K562 (cell line): ENCODE data around the gene FAM32A. TPM values are rescaled to one million over a fixed set of nuclear protein-coding genes. Genes with fewer than 3 reads are reported as not detected.
A peak's percentile ranks its signal among the peaks of the same experiment; 100 is the strongest.

Source experiments
- CHD2 ChIP-seq: IDR thresholded peaks from 2 replicates; pipeline ENCODE4 v1.6.1; 2011; ENCODE audit warnings: low read depth, low read length
- CUX1 ChIP-seq: fragments of 200-800 bp; sonication (Bioruptor generic); IDR thresholded peaks from 2 replicates; pipeline ENCODE4 v1.6.1; 2016; ENCODE audit warnings: missing genetic modification characterization, missing compliant biosample characterization
- DMBX1 ChIP-seq: fragments of 250-450 bp; sonication (Bioruptor Pico); IDR thresholded peaks from 2 replicates; pipeline ENCODE4 v1.8.0; 2022; ENCODE audit warnings: inconsistent platforms, mild to moderate bottlenecking, moderate library complexity, borderline replicate concordance
- E4F1 ChIP-seq: fragments of 250-450 bp; sonication (Bioruptor Pico); IDR thresholded peaks from 2 replicates; pipeline ENCODE4 v1.5.0; 2021; ENCODE audit warnings: mild to moderate bottlenecking, borderline replicate concordance
- EWSR1 ChIP-seq: fragments of 450-650 bp; IDR thresholded peaks from 2 replicates; pipeline ENCODE4 v1.6.1; 2018; ENCODE audit warnings: borderline replicate concordance, mild to moderate bottlenecking, low read depth, moderate library complexity; ENCODE audit not compliant: partially characterized antibody
- HMGXB4 ChIP-seq: sonication (generic); formaldehyde crosslinking; IDR thresholded peaks from 2 replicates; pipeline ENCODE4 v1.8.1; 2023; ENCODE audit warnings: mild to moderate bottlenecking, missing genetic modification reagents
- HNRNPH1 ChIP-seq: fragments of 200-400 bp; formaldehyde crosslinking; optimal IDR thresholded peaks from 2 replicates; pipeline ENCODE3; 2017; ENCODE audit warnings: low read depth, mild to moderate bottlenecking, low read length, moderate library complexity
- LARP7 ChIP-seq: fragments of 450-650 bp; IDR thresholded peaks from 2 replicates; pipeline ENCODE4 v1.6.1; 2016
- LCOR ChIP-seq: sonication (generic); formaldehyde crosslinking; IDR thresholded peaks from 2 replicates; pipeline ENCODE4 v1.8.0; 2022; ENCODE audit warnings: mild to moderate bottlenecking, missing genetic modification reagents
- MTA2 ChIP-seq: fragments of 450-650 bp; IDR thresholded peaks from 2 replicates; pipeline ENCODE4 v1.6.1; 2016; ENCODE audit warnings: low read depth
- NFE2L1 ChIP-seq: fragments of 450-650 bp; IDR thresholded peaks from 2 replicates; pipeline ENCODE4 v1.6.1; 2016; ENCODE audit warnings: missing genetic modification characterization, low read depth, mild to moderate bottlenecking, missing compliant biosample characterization, moderate library complexity, borderline replicate concordance
- PHB ChIP-seq: fragments of 250-450 bp; sonication (Bioruptor Pico); IDR thresholded peaks from 2 replicates; pipeline ENCODE4 v1.5.0; 2021
- SIN3B ChIP-seq: fragments of 450-650 bp; IDR thresholded peaks from 2 replicates; pipeline ENCODE4 v1.6.1; 2017; ENCODE audit warnings: low read depth, mild to moderate bottlenecking, moderate library complexity
- ZNF232 ChIP-seq: sonication (generic); formaldehyde crosslinking; IDR thresholded peaks from 2 replicates; pipeline ENCODE4 v1.8.0; 2022; ENCODE audit warnings: mild to moderate bottlenecking, missing genetic modification reagents
- polyA plus RNA-seq, 8 experiments: library from polyadenylated mRNA; depleted of rRNA in 4 of 8; stranded (reverse) in 5 of 8; unstranded in 3 of 8; fragments of >200 nt; fragmentation: Nextera tagmentation in 2 of 8; fragmentation: Illumina TruSeq in 1 of 8; extraction: Ambion mirVana in 2 of 8; extraction: Trizol in 1 of 8; gene quantifications; 2 replicates each; pipeline versions ENCODE4 v1.2.1 to v1.2.3, GENCODE V29; 2011 to 2014; ENCODE audit warnings: inconsistent platforms in 1 of 8, missing spikeins in 1 of 8
- total RNA-seq, 7 experiments: library from RNA; depleted of rRNA in 6 of 7; stranded (reverse); fragments of >200 nt in 6 of 7; fragmentation: Illumina TruSeq in 2 of 7; extraction: Trizol in 2 of 7; gene quantifications; 2 replicates each; pipeline versions ENCODE4 v1.2.1 to v1.2.3, GENCODE V29; 2011 to 2021; ENCODE audit warnings: low replicate concordance in 1 of 7
- TF ChIP-seq, protein P1 (sequence below): fragments of 450-650 bp; IDR thresholded peaks from 2 replicates; pipeline ENCODE4 v1.6.1; 2018; ENCODE audit warnings: mild to moderate bottlenecking, low read depth; ENCODE audit not compliant: partially characterized antibody

Gene FAM32A
- total and polyA plus RNA-seq, 9 of the 15 experiments (the other 6 are each of a cell fraction or from before 2014, with no cell fraction given) = 30.7 to 96.7 (median 73.7) TPM

GRCh38 chr19:16185123-16185767, at the start of gene FAM32A (continued):
- TF ChIP-seq NFE2L1 (tag) (no peak), E4F1 (CRISPR knock-in tag) (no peak), CHD2 (peak; percentile 56), MTA2 (no peak), HMGXB4 (CRISPR knock-in tag) (no peak), SIN3B (peak; percentile 87), PHB (CRISPR knock-in tag) (no peak), LARP7 (no peak), HNRNPH1 (no peak), LCOR (CRISPR knock-in tag) (no peak; the same call in 1 of the 2 replicates), CUX1 (CRISPR knock-in tag) (no peak), DMBX1 (CRISPR knock-in tag) (no peak), EWSR1 (no peak), ZNF232 (CRISPR knock-in tag) (no peak)
- TF ChIP-seq, protein P1, sequence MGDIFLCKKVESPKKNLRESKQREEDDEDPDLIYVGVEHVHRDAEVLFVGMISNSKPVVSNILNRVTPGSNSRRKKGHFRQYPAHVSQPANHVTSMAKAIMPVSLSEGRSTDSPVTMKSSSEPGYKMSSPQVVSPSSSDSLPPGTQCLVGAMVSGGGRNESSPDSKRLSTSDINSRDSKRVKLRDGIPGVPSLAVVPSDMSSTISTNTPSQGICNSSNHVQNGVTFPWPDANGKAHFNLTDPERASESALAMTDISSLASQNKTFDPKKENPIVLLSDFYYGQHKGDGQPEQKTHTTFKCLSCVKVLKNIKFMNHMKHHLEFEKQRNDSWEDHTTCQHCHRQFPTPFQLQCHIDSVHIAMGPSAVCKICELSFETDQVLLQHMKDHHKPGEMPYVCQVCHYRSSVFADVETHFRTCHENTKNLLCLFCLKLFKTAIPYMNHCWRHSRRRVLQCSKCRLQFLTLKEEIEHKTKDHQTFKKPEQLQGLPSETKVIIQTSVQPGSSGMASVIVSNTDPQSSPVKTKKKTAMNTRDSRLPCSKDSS = no peak
